ENCODE data around the gene CHST11.
A peak's percentile ranks its signal among the peaks of the same experiment; 100 is the strongest.

Gene CHST11

GRCh38 chr12:104498211-104498801 is 41.6 kb downstream of the CHST11 start:
- FAIRE-seq (no peak), DNase-seq (ENCODE audit: extremely low spot score, insufficient read length, low read depth) (no peak)

GRCh38 chr12:104499668-104500332 is 43.1 kb downstream of the CHST11 start:
- no peak for FAIRE-seq
- DNase-seq (ENCODE audit: extremely low spot score, insufficient read length, low read depth): no peak

GRCh38 chr12:104501115-104501514 is 44.4 kb downstream of the CHST11 start:
- DNase-seq (ENCODE audit: extremely low spot score, insufficient read length, low read depth): no peak
- FAIRE-seq: no peak

GRCh38 chr12:104501660-104502059 is 44.9 kb downstream of the CHST11 start:
- FAIRE-seq: no peak
- DNase-seq (ENCODE audit: extremely low spot score, insufficient read length, low read depth): no peak

GRCh38 chr12:104502217-104502616 is 45.5 kb downstream of the CHST11 start:
- DNase-seq (ENCODE audit: extremely low spot score, insufficient read length, low read depth) (no peak), FAIRE-seq (no peak)

- FAIRE-seq: no peak
Observed at GRCh38 chr12:104502638-104503037, 45.9 kb downstream of the CHST11 start.

GRCh38 chr12:104503191-104503590 is 46.4 kb downstream of the CHST11 start:
- no peak for FAIRE-seq
- DNase-seq (ENCODE audit: extremely low spot score, insufficient read length, low read depth): no peak

More at GRCh38 chr12:104502638-104503037, 45.9 kb downstream of the CHST11 start:
- no peak for DNase-seq (ENCODE audit: extremely low spot score, insufficient read length, low read depth)

- DNase-seq (ENCODE audit: extremely low spot score, insufficient read length, low read depth) (no peak), FAIRE-seq (no peak)
Observed at GRCh38 chr12:104504146-104504545, 47.4 kb downstream of the CHST11 start.

GRCh38 chr12:104505095-104505818 is 48.5 kb downstream of the CHST11 start:
- FAIRE-seq: peak; percentile 85
- peak; percentile 35 for DNase-seq (ENCODE audit: extremely low spot score, insufficient read length, low read depth)

GRCh38 chr12:104506676-104507401 is 50.1 kb downstream of the CHST11 start:
- DNase-seq (ENCODE audit: extremely low spot score, insufficient read length, low read depth) (no peak), FAIRE-seq (no peak)

GRCh38 chr12:104507672-104508071 is 50.9 kb downstream of the CHST11 start:
- DNase-seq (ENCODE audit: extremely low spot score, insufficient read length, low read depth): no peak

GRCh38 chr12:104508752-104509446 is 52.2 kb downstream of the CHST11 start:
- no peak for FAIRE-seq
- no peak for DNase-seq (ENCODE audit: extremely low spot score, insufficient read length, low read depth)

More at GRCh38 chr12:104507672-104508071, 50.9 kb downstream of the CHST11 start:
- FAIRE-seq: no peak

GRCh38 chr12:104510145-104510872 is 53.6 kb downstream of the CHST11 start:
- FAIRE-seq (no peak), DNase-seq (ENCODE audit: extremely low spot score, insufficient read length, low read depth) (no peak)

- FAIRE-seq: no peak
Observed at GRCh38 chr12:104510873-104511440, 54.2 kb downstream of the CHST11 start.

GRCh38 chr12:104513681-104514080 is 56.9 kb downstream of the CHST11 start:
- no peak for DNase-seq (ENCODE audit: extremely low spot score, insufficient read length, low read depth)
- no peak for FAIRE-seq

More at GRCh38 chr12:104510873-104511440, 54.2 kb downstream of the CHST11 start:
- no peak for DNase-seq (ENCODE audit: extremely low spot score, insufficient read length, low read depth)

- DNase-seq (ENCODE audit: extremely low spot score, insufficient read length, low read depth): no peak
- no peak for FAIRE-seq
Observed at GRCh38 chr12:104514092-104514810, 57.5 kb downstream of the CHST11 start.

GRCh38 chr12:104515899-104516298 is 59.2 kb downstream of the CHST11 start:
- no peak for FAIRE-seq
- DNase-seq (ENCODE audit: extremely low spot score, insufficient read length, low read depth): no peak

GRCh38 chr12:104516821-104517220 is 60.1 kb downstream of the CHST11 start:
- FAIRE-seq: no peak

More at GRCh38 chr12:104516821-104517220, 60.1 kb downstream of the CHST11 start:
- DNase-seq (ENCODE audit: extremely low spot score, insufficient read length, low read depth): no peak
